ENCODE results near the gene P2RY14. TPM values are rescaled to one million over a fixed set of nuclear protein-coding genes. Genes with fewer than 3 reads are reported as not detected.

P2RY14 gene
- polyA plus RNA-seq, 1 donor from 2014 or later, result 4.8 TPM

DNA sequence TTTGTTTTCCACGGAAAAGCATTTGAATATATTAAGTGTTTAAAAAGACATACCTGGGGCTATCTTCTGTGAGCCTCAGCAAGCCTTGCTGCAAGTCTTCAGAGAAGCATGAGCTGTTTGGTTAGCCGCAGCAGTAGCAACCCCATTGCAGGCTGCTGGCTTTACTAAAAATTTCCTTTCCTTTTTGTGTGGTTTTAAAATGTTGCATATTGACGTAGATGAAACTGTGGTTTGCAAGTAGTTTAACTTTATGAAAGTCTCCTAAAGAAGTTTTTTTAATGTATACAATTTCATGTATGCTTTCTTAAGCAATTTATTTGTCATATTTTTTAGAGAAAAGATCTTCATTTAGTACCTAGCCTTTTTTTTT lies 75.3 kb downstream of the P2RY14 start, which contains the start of gene GPR171:
Gene GPR171, minus strand, starts transcription at position 166 of the 370 bp plus-strand sequence. CDS start 3,830 bp downstream, outside the sequence.
- H3K4me3 Mint-ChIP-seq, result no peak within 1 kb of the TSS
- no peaks in the 10 kb centered on the region for H3K27me3 Mint-ChIP-seq
- H3K9me3 Mint-ChIP-seq, result peaks cover 0 to 3% (median 0%) of the 10 kb centered on the region in 3 donors
- peaks cover 0 to 1% (median 0%) of the 10 kb centered on the region in 3 donors for H3K4me1 Mint-ChIP-seq
- no peaks in the 10 kb centered on the region for H3K36me3 Mint-ChIP-seq
- H3K27ac Mint-ChIP-seq, result peak within 1 kb of the TSS in 1 of 3 donors; percentile 78

GRCh38 chr3:151201051-151201730 lies 77.2 kb downstream of the P2RY14 start:
- H3K27me3 Mint-ChIP-seq, result no peaks in the 10 kb centered on the region
- H3K4me1 Mint-ChIP-seq, result peaks cover 0 to 1% (median 0%) of the 10 kb centered on the region in 3 donors
- no peaks in the 10 kb centered on the region for H3K36me3 Mint-ChIP-seq
- H3K4me3 Mint-ChIP-seq, result peak overlapping the region in 2 of 4 donors; percentile 65 to 67
- peak overlapping the region in 1 of 3 donors; percentile 5 for H3K27ac Mint-ChIP-seq
- peaks cover 0 to 1% (median 0%) of the 10 kb centered on the region in 3 donors for H3K9me3 Mint-ChIP-seq

- Mint-ChIP-seq H3K9me3 (peaks cover 0 to 1% (median 0%) of the 10 kb centered on the region in 3 donors), H3K27ac (peak overlapping the region in 1 of 3 donors; percentile 5), H3K4me1 (peaks cover 0 to 1% (median 0%) of the 10 kb centered on the region in 3 donors), H3K4me3 (no peak overlapping the region), H3K36me3 (no peaks in the 10 kb centered on the region), H3K27me3 (no peaks in the 10 kb centered on the region)
Measured at GRCh38 chr3:151200586-151200985, 77.8 kb downstream of the P2RY14 start.

GRCh38 chr3:151199554-151200438 lies 78.5 kb downstream of the P2RY14 start:
- Mint-ChIP-seq H3K27me3 (no peaks in the 10 kb centered on the region), H3K4me1 (peaks cover 0 to 1% (median 0%) of the 10 kb centered on the region in 3 donors), H3K9me3 (peaks cover 0 to 1% (median 0%) of the 10 kb centered on the region in 3 donors), H3K36me3 (no peaks in the 10 kb centered on the region), H3K4me3 (peak overlapping the region in 1 of 4 donors; percentile 69), H3K27ac (no peak overlapping the region)

- Mint-ChIP-seq H3K36me3 (no peaks in the 10 kb centered on the region), H3K27ac (no peak overlapping the region), H3K9me3 (no peaks in the 10 kb centered on the region), H3K4me1 (no peaks in the 10 kb centered on the region), H3K27me3 (no peaks in the 10 kb centered on the region), H3K4me3 (no peak overlapping the region)
Measured at GRCh38 chr3:151198849-151199248, 79.5 kb downstream of the P2RY14 start.

GRCh38 chr3:151197981-151198767 lies 80.2 kb downstream of the P2RY14 start:
- no peaks in the 10 kb centered on the region for H3K4me1 Mint-ChIP-seq
- H3K36me3 Mint-ChIP-seq, result no peaks in the 10 kb centered on the region
- H3K9me3 Mint-ChIP-seq, result no peaks in the 10 kb centered on the region
- no peak overlapping the region for H3K27ac Mint-ChIP-seq
- no peaks in the 10 kb centered on the region for H3K27me3 Mint-ChIP-seq
- H3K4me3 Mint-ChIP-seq, result no peak overlapping the region

- no peak overlapping the region for H3K27ac Mint-ChIP-seq
Measured at GRCh38 chr3:151197228-151197627, 81.1 kb downstream of the P2RY14 start.

GRCh38 chr3:151196434-151196833 lies 81.9 kb downstream of the P2RY14 start:
- H3K27me3 Mint-ChIP-seq, result peaks cover 2% of the 10 kb centered on the region
- H3K9me3 Mint-ChIP-seq, result no peaks in the 10 kb centered on the region
- no peaks in the 10 kb centered on the region for H3K4me1 Mint-ChIP-seq
- no peak overlapping the region for H3K27ac Mint-ChIP-seq
- no peaks in the 10 kb centered on the region for H3K36me3 Mint-ChIP-seq
- H3K4me3 Mint-ChIP-seq, result no peak overlapping the region

More at GRCh38 chr3:151197228-151197627, 81.1 kb downstream of the P2RY14 start:
- Mint-ChIP-seq H3K4me1 (no peaks in the 10 kb centered on the region), H3K9me3 (no peaks in the 10 kb centered on the region), H3K4me3 (no peak overlapping the region), H3K36me3 (no peaks in the 10 kb centered on the region), H3K27me3 (peaks cover 2% of the 10 kb centered on the region)

GRCh38 chr3:151195826-151196225 lies 82.5 kb downstream of the P2RY14 start:
- no peaks in the 10 kb centered on the region for H3K4me1 Mint-ChIP-seq
- H3K4me3 Mint-ChIP-seq, result no peak overlapping the region
- H3K27ac Mint-ChIP-seq, result no peak overlapping the region
- H3K27me3 Mint-ChIP-seq, result peaks cover 2% of the 10 kb centered on the region
- H3K9me3 Mint-ChIP-seq, result peaks cover 0 to 2% (median 0%) of the 10 kb centered on the region in 3 donors
- H3K36me3 Mint-ChIP-seq, result no peaks in the 10 kb centered on the region

DNA sequence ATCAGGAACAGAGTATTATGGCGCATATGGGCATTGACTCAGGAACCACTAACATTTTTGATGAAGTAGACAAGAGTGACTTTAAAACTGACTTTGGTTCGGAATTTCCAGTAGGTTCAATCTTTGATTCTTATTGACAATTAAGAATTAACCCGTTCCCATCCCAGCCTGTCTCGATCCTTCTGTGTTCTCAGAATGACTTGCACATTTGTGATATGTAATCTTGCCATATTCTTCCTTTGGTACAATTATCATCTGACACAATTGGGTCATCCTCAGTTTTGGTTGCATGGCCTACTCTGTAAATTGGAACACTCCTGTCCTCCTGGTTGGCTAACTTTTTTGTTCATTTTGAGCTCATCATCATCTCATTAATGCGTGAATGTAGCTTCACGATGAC lies 85.8 kb downstream of the P2RY14 start:
- Mint-ChIP-seq H3K4me3 (no peak overlapping the region), H3K27me3 (peaks cover 2% of the 10 kb centered on the region), H3K9me3 (peaks cover 0 to 4% (median 2%) of the 10 kb centered on the region in 3 donors), H3K36me3 (peaks cover 2% of the 10 kb centered on the region), H3K4me1 (no peaks in the 10 kb centered on the region), H3K27ac (no peak overlapping the region)

DNA sequence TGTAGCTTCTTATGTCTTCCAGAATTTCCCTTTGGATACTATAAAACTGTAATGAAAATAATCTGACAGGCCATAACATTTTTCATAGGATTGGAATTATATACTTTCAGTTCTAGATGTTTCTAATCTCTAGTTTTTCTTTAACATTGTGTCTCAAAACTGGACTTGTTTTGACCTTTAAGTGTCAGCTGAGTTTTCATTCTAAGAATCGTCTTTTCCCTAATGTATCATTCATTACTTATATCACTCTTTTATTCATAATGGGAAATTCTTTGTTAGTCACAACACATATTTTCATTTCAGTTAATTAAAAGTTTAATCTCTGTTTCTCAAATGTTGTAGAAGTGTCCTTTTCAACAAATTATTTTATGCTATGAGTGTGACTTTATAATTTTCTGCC lies 87.2 kb downstream of the P2RY14 start:
- peaks cover 2% of the 10 kb centered on the region for H3K27me3 Mint-ChIP-seq
- no peak overlapping the region for H3K4me3 Mint-ChIP-seq
- H3K4me1 Mint-ChIP-seq, result no peaks in the 10 kb centered on the region
- H3K36me3 Mint-ChIP-seq, result peaks cover 2% of the 10 kb centered on the region
- H3K9me3 Mint-ChIP-seq, result peaks cover 0 to 4% (median 2%) of the 10 kb centered on the region in 3 donors
- no peak overlapping the region for H3K27ac Mint-ChIP-seq

DNA sequence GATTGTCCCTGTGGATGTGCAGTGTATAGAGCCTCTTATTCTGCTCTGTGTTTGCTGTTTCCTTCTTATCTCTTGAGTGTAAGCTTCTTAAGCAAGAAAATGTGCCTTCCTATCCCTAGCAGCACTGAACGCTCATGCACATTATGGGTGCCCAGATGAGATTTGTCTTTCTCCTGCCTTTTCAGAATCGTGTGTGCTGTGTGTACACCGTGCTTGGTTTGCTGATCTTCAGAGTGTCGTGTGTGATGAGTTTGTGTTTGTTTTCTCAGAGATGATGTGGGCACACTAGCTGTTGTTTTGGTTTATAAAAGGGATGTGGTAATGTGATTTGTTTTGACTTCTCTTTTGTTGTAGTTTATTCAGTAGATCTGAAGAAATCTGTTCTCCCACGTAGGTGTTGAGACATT lies 95.1 kb downstream of the P2RY14 start:
- Mint-ChIP-seq H3K27ac (no peak overlapping the region), H3K36me3 (no peaks in the 10 kb centered on the region), H3K4me3 (no peak overlapping the region), H3K4me1 (no peaks in the 10 kb centered on the region), H3K27me3 (no peaks in the 10 kb centered on the region), H3K9me3 (no peaks in the 10 kb centered on the region)

- H3K36me3 Mint-ChIP-seq, result no peaks in the 10 kb centered on the region
- no peaks in the 10 kb centered on the region for H3K9me3 Mint-ChIP-seq
- H3K4me3 Mint-ChIP-seq, result no peak overlapping the region
- H3K27me3 Mint-ChIP-seq, result no peaks in the 10 kb centered on the region
- H3K4me1 Mint-ChIP-seq, result no peaks in the 10 kb centered on the region
- no peak overlapping the region for H3K27ac Mint-ChIP-seq
Measured at GRCh38 chr3:151182349-151183079, 95.8 kb downstream of the P2RY14 start.

DNA sequence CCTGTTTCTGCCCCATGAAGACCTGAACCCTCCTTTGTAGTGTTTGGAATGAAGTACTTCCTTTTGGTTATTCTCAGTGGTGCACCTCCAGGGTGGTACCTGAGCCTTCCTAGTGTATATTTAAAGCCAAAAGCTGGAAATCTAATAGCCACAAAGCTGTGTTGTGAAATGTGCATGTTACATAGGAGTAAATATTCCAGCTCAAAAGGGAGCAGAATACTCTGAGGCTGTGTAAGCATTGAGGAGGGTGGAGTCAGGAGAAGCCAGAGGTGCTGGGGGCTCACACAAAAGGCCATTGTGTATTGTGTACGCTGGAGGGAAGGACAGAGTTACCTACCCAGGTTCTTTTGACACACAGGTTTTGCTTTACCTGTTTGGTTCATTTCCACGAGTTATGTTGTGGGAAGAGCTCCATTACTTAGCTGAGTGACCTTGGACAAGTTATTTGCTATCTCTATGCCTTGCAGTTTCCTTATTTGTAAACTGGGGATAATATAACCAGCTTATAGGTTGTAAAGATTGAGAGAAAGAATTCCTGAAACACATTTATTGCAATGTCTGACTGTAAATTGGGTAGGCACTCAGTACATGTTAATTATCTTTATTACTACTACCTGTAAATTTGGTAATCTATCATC lies 100.0 kb downstream of the P2RY14 start:
- Mint-ChIP-seq H3K4me1 (no peaks in the 10 kb centered on the region), H3K9me3 (no peaks in the 10 kb centered on the region), H3K27ac (no peak overlapping the region), H3K27me3 (no peaks in the 10 kb centered on the region), H3K4me3 (no peak overlapping the region), H3K36me3 (no peaks in the 10 kb centered on the region)

Data from IgD-negative memory B cell (primary cell).